HepG2 (cell line): ENCODE results near the gene DNAJC12. TPM values are rescaled to one million over a fixed set of nuclear protein-coding genes. Genes with fewer than 3 reads are reported as not detected.

Experiments used
- CENPBD1 ChIP-seq: sonication (generic); formaldehyde crosslinking; IDR thresholded peaks from 2 replicates; pipeline ENCODE4 v1.8.0; 2022; ENCODE audit warnings: missing genetic modification reagents, low read depth, mild to moderate bottlenecking, borderline replicate concordance
- E2F2 ChIP-seq: sonication (generic); formaldehyde crosslinking; IDR thresholded peaks from 2 replicates; pipeline ENCODE4 v1.4.0; 2020; ENCODE audit warnings: missing genetic modification reagents, borderline replicate concordance
- GABPA ChIP-seq, 2 experiments: IDR thresholded peaks; 2 replicates each; pipeline ENCODE4 v1.6.1; 2011 to 2016; ENCODE audit warnings: low read depth in 2 of 2, low read length in 1 of 2, missing biosample characterization in 1 of 2, missing genetic modification characterization in 1 of 2
- GFI1 ChIP-seq: sonication (generic); formaldehyde crosslinking; IDR thresholded peaks from 2 replicates; pipeline ENCODE4 v1.5.0; 2020; ENCODE audit warnings: missing genetic modification reagents, mild to moderate bottlenecking, borderline replicate concordance
- KDM1A ChIP-seq: IDR thresholded peaks from 2 replicates; pipeline ENCODE4 v1.6.1; 2016; ENCODE audit warnings: missing compliant biosample characterization
- LCORL ChIP-seq, 2 experiments: fragments of 450-650 bp in 1 of 2; sonication (generic) in 1 of 2; formaldehyde crosslinking in 1 of 2; IDR thresholded peaks; 2 replicates each; pipeline versions ENCODE4 v1.5.0 to v1.6.1; 2017 to 2020; ENCODE audit warnings: antibody characterized with exemption in 1 of 2, missing genetic modification reagents in 1 of 2
- MYC ChIP-seq: sonication (generic); formaldehyde crosslinking; IDR thresholded peaks from 2 replicates; pipeline ENCODE4 v1.9.0; 2021; ENCODE audit warnings: missing genetic modification reagents, borderline replicate concordance
- PRPF4 ChIP-seq: fragments of 200-400 bp; formaldehyde crosslinking; IDR thresholded peaks from 2 replicates; pipeline ENCODE4 v1.6.1; 2016; ENCODE audit warnings: low read length, low read depth; ENCODE audit not compliant: poor library complexity, severe bottlenecking
- RARA ChIP-seq: IDR thresholded peaks from 2 replicates; pipeline ENCODE4 v1.6.1; 2016; ENCODE audit warnings: missing genetic modification reagents, missing compliant biosample characterization
- SALL1 ChIP-seq: sonication (generic); formaldehyde crosslinking; IDR thresholded peaks from 2 replicates; pipeline ENCODE4 v1.8.0; 2022; ENCODE audit warnings: mild to moderate bottlenecking, missing genetic modification reagents
- SP140L ChIP-seq: sonication (generic); formaldehyde crosslinking; IDR thresholded peaks from 2 replicates; pipeline ENCODE4 v1.4.0; 2020; ENCODE audit warnings: missing genetic modification reagents, borderline replicate concordance
- TBL1XR1 ChIP-seq: fragments of 150-350 bp; IDR thresholded peaks from 2 replicates; pipeline ENCODE4 v1.6.1; 2014; ENCODE audit warnings: borderline replicate concordance, low read length; ENCODE audit not compliant: partially characterized antibody
- U2AF1 ChIP-seq: fragments of 200-400 bp; formaldehyde crosslinking; optimal IDR thresholded peaks from 2 replicates; pipeline ENCODE3; 2017; ENCODE audit warnings: mild to moderate bottlenecking, low read depth, low read length
- U2AF2 ChIP-seq: fragments of 200-400 bp; formaldehyde crosslinking; IDR thresholded peaks from 2 replicates; pipeline ENCODE4 v1.6.1; 2017; ENCODE audit warnings: low read depth, mild to moderate bottlenecking, low read length
- ZBTB49 ChIP-seq: sonication (generic); formaldehyde crosslinking; IDR thresholded peaks from 2 replicates; pipeline ENCODE4 v1.4.0; 2020; ENCODE audit warnings: missing genetic modification reagents, borderline replicate concordance
- ZFP37 ChIP-seq: sonication (generic); formaldehyde crosslinking; IDR thresholded peaks from 2 replicates; pipeline ENCODE4 v1.4.0; 2020; ENCODE audit warnings: missing genetic modification reagents, borderline replicate concordance
- ZMYM3 ChIP-seq: sonication (generic); formaldehyde crosslinking; IDR thresholded peaks from 2 replicates; pipeline ENCODE4 v1.5.1; 2020; ENCODE audit warnings: mild to moderate bottlenecking, missing genetic modification reagents
- ZMYM4 ChIP-seq: sonication (generic); formaldehyde crosslinking; IDR thresholded peaks from 2 replicates; pipeline ENCODE4 v1.8.1; 2023; ENCODE audit warnings: mild to moderate bottlenecking, missing genetic modification reagents
- ZNF136 ChIP-seq: sonication (generic); formaldehyde crosslinking; IDR thresholded peaks from 2 replicates; pipeline ENCODE4 v1.8.1; 2022; ENCODE audit warnings: low read depth, mild to moderate bottlenecking, moderate library complexity, missing genetic modification reagents
- ZNF263 ChIP-seq: sonication (generic); formaldehyde crosslinking; IDR thresholded peaks from 2 replicates; pipeline ENCODE4 v1.4.0; 2020; ENCODE audit warnings: missing genetic modification reagents
- ZNF431 ChIP-seq: sonication (generic); formaldehyde crosslinking; IDR thresholded peaks from 2 replicates; pipeline ENCODE4 v1.9.0; 2022; ENCODE audit warnings: missing genetic modification reagents, low read depth, mild to moderate bottlenecking, borderline replicate concordance
- ZNF530 ChIP-seq: sonication (generic); formaldehyde crosslinking; IDR thresholded peaks from 2 replicates; pipeline ENCODE4 v1.5.0; 2020; ENCODE audit warnings: low read depth, mild to moderate bottlenecking, missing genetic modification reagents
- ZNF710 ChIP-seq: sonication (generic); formaldehyde crosslinking; IDR thresholded peaks from 2 replicates; pipeline ENCODE4 v1.5.0; 2020; ENCODE audit warnings: mild to moderate bottlenecking, missing genetic modification reagents, borderline replicate concordance
- polyA plus RNA-seq, 8 experiments: library from polyadenylated mRNA; depleted of rRNA in 3 of 8; stranded (reverse) in 7 of 8; unstranded in 1 of 8; fragments of >200 nt; fragmentation: Illumina TruSeq in 4 of 8; extraction: Trizol in 4 of 8; gene quantifications; 2 replicates each; pipeline versions ENCODE4 v1.2.1 to v1.2.3, GENCODE V29; 2011 to 2016; ENCODE audit warnings: low read depth in 4 of 8, missing spikeins in 1 of 8, mixed read lengths in 1 of 8; ENCODE audit not compliant: insufficient read depth in 1 of 8
- total RNA-seq, 5 experiments: library from RNA; depleted of rRNA; stranded (reverse); fragments of >200 nt; fragmentation: Illumina TruSeq; extraction: Trizol; gene quantifications; 2 replicates each; pipeline ENCODE4 v1.2.3, GENCODE V29; 2016; ENCODE audit warnings: low read depth in 1 of 5

Gene DNAJC12
- total and polyA plus RNA-seq, 2 of the 13 experiments (the other 11 are each of a cell fraction or from before 2014, with no cell fraction given) = 11.6 to 43.9 TPM

GRCh38 chr10:67849331-67850011 is 11.5 kb upstream of the DNAJC12 start (continued):
- no peak for TF ChIP-seq CENPBD1 (CRISPR knock-in tag)
- peak; percentile 82 for TF ChIP-seq GABPA (IDR thresholded peaks at IDR 0.05; ENCODE audit: low read depth, low read length)
- peak; percentile 96 for TF ChIP-seq GABPA (CRISPR knock-in tag; IDR thresholded peaks at IDR 0.05; ENCODE audit: low read depth)
- no peak for TF ChIP-seq ZFP37 (CRISPR knock-in tag)
- peak; percentile 0; the same call in 1 of the 2 replicates for TF ChIP-seq ZMYM3 (CRISPR knock-in tag)
- peak; percentile 35; the same call in 1 of the 2 replicates for TF ChIP-seq SP140L (CRISPR knock-in tag)
- no peak; the same call in 1 of the 2 replicates for TF ChIP-seq GFI1 (CRISPR knock-in tag)
- TF ChIP-seq U2AF2 = no peak
- no peak for TF ChIP-seq KDM1A (CRISPR knock-in tag)
- no peak for TF ChIP-seq ZNF530 (CRISPR knock-in tag)
- no peak for TF ChIP-seq ZNF263 (CRISPR knock-in tag)
- no peak for TF ChIP-seq LCORL (IDR thresholded peaks at IDR 0.05)
- TF ChIP-seq LCORL (CRISPR knock-in tag; IDR thresholded peaks at IDR 0.05) = no peak
- TF ChIP-seq PRPF4 = no peak
- TF ChIP-seq RARA (CRISPR knock-in tag) = no peak
- peak; percentile 82 for TF ChIP-seq SALL1 (CRISPR knock-in tag)
- peak; percentile 62 for TF ChIP-seq TBL1XR1
- TF ChIP-seq ZBTB49 (CRISPR knock-in tag) = no peak
- TF ChIP-seq ZNF431 (CRISPR knock-in tag) = no peak
- TF ChIP-seq MYC (CRISPR knock-in tag) = no peak
- TF ChIP-seq ZMYM4 (CRISPR knock-in tag) = peak; percentile 74
- TF ChIP-seq ZNF136 (CRISPR knock-in tag) = no peak
- TF ChIP-seq ZNF710 = peak; percentile 79
- no peak for TF ChIP-seq E2F2 (CRISPR knock-in tag)
- no peak for TF ChIP-seq U2AF1
